Measurements from ENCODE around the gene GPC3. TPM values are rescaled to one million over a fixed set of nuclear protein-coding genes. Genes with fewer than 3 reads are reported as not detected.

Gene GPC3
- total RNA-seq, result 100 to 1,000 TPM in 1 of 4 donors, 10 to 100 TPM in 1, 1 to 10 TPM in 2; 3.3 to 172 (median 21.2) TPM

- TF ChIP-seq POLR2A (IDR thresholded peaks at IDR 0.05) (no peak), CTCF (IDR thresholded peaks at IDR 0.05) (no peak)
- no peaks in the 10 kb centered on the region for H3K9me3 ChIP-seq
- intact Hi-C loops (cut with DNase I; ENCODE audit: low total_unique reads), result no loop called here
- DNase-seq, result peak; percentile 32 to 47
- no peak within 1 kb of the TSS for H3K27ac ChIP-seq
- peaks cover 0 to 4% of the 10 kb centered on the region in 2 donors for H3K4me1 ChIP-seq
- H3K27me3 ChIP-seq, result peaks cover 0 to 5% of the 10 kb centered on the region in 2 donors
- peak within 1 kb of the TSS in 1 of 2 donors; percentile 36 for H3K4me3 ChIP-seq
- H3K36me3 ChIP-seq, result no peaks in the 10 kb centered on the region
Measured at GRCh38 chrX:133985164-133985966, at the start of gene GPC3. TSS of gene GPC3 (minus strand) at chrX:133985594.

GRCh38 chrX:134032441-134032840 is 47.0 kb upstream of the GPC3 start:
- Histone ChIP-seq H3K9me3 (no peaks in the 10 kb centered on the region), H3K4me1 (no peaks in the 10 kb centered on the region), H3K4me3 (no peak overlapping the region), H3K27me3 (no peaks in the 10 kb centered on the region), H3K36me3 (no peaks in the 10 kb centered on the region), H3K27ac (no peak overlapping the region)
- intact Hi-C loops (cut with DNase I; ENCODE audit: low total_unique reads), result no loop called here
- no peak for DNase-seq
- no peak for TF ChIP-seq CTCF (IDR thresholded peaks at IDR 0.05)
- TF ChIP-seq POLR2A (IDR thresholded peaks at IDR 0.05), result no peak

GRCh38 chrX:134026565-134027311 is 41.3 kb upstream of the GPC3 start:
- TF ChIP-seq POLR2A (IDR thresholded peaks at IDR 0.05), result no peak
- peak; percentile 40 to 62 (median 48) for TF ChIP-seq CTCF (IDR thresholded peaks at IDR 0.05)
- Histone ChIP-seq H3K27me3 (no peaks in the 10 kb centered on the region), H3K4me3 (no peak overlapping the region), H3K36me3 (no peaks in the 10 kb centered on the region), H3K9me3 (no peaks in the 10 kb centered on the region), H3K4me1 (no peaks in the 10 kb centered on the region), H3K27ac (no peak overlapping the region)
- intact Hi-C loops (cut with DNase I; ENCODE audit: low total_unique reads), result no loop called here
- peak; percentile 37 to 53 for DNase-seq

- H3K27me3 ChIP-seq, result no peaks in the 10 kb centered on the region
Measured at GRCh38 chrX:134025986-134026545, 40.7 kb upstream of the GPC3 start.

More at GRCh38 chrX:134025986-134026545, 40.7 kb upstream of the GPC3 start:
- Histone ChIP-seq H3K27ac (no peak overlapping the region), H3K9me3 (no peaks in the 10 kb centered on the region), H3K36me3 (no peaks in the 10 kb centered on the region), H3K4me3 (no peak overlapping the region), H3K4me1 (no peaks in the 10 kb centered on the region)
- no peak for DNase-seq
- TF ChIP-seq CTCF (IDR thresholded peaks at IDR 0.05), result no peak
- no peak for TF ChIP-seq POLR2A (IDR thresholded peaks at IDR 0.05)
- intact Hi-C loops (cut with DNase I; ENCODE audit: low total_unique reads), result no loop called here
